DOHH2 (cell line): Measurements from ENCODE around the gene DOCK4.

Experiments used
- EZH2phosphoT487 ChIP-seq: fragments of 200-600 bp; sonication (generic); IDR thresholded peaks from 2 replicates; pipeline ENCODE4 v1.6.1; 2017; ENCODE audit warnings: borderline replicate concordance, mild to moderate bottlenecking, antibody characterized with exemption, low read length, moderate library complexity, mixed read lengths
- TF ChIP-seq, protein P1 (sequence below): fragments of 200-600 bp; sonication (generic); IDR thresholded peaks from one replicate; pipeline ENCODE4 v1.5.1; 2014; ENCODE audit warnings: antibody characterized with exemption, mild to moderate bottlenecking, low read depth, low read length; ENCODE audit not compliant: poor library complexity, severe bottlenecking

DNA sequence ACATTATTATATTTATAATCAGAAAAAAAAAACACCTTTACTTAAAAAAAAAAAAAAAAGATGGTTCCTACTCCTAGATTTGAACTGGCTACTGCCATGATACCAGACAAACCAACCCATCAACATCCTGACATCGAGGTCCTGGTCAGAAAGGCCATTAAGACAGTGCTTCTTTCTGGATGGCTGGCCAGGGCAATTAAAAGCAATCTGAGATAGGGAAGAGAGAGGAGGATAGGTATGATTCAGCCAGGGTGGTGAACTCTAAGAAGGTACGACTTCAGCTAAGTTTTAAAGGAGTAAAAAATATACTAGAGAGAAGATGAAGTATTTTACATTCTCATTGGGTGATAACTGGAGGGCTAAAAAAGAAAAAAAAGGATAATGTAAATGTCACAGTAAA is 139.0 kb downstream of the DOCK4 start:
- TF ChIP-seq, protein P1, sequence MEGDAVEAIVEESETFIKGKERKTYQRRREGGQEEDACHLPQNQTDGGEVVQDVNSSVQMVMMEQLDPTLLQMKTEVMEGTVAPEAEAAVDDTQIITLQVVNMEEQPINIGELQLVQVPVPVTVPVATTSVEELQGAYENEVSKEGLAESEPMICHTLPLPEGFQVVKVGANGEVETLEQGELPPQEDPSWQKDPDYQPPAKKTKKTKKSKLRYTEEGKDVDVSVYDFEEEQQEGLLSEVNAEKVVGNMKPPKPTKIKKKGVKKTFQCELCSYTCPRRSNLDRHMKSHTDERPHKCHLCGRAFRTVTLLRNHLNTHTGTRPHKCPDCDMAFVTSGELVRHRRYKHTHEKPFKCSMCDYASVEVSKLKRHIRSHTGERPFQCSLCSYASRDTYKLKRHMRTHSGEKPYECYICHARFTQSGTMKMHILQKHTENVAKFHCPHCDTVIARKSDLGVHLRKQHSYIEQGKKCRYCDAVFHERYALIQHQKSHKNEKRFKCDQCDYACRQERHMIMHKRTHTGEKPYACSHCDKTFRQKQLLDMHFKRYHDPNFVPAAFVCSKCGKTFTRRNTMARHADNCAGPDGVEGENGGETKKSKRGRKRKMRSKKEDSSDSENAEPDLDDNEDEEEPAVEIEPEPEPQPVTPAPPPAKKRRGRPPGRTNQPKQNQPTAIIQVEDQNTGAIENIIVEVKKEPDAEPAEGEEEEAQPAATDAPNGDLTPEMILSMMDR = no peak
- no peak for TF ChIP-seq EZH2phosphoT487
